ENCODE measurements around the gene BARX2.
"Not testable (repeated sequence)": the region's sequence is repeated elsewhere in the genome, so short reads cannot be mapped to it uniquely, and the experiment has no call there.

Gene BARX2

GRCh38 chr11:129375751-129376657 is at the start of gene BARX2:
Gene BARX2 (plus strand): TSS chr11:129375848. CDS start chr11:129376036, 188 bp downstream.
- peak within 1 kb of the TSS; percentile 82 to 95 for H3K27ac ChIP-seq (ENCODE audit: low read depth in 2 of 2, low read length in 2 of 2)

GRCh38 chr11:129326921-129327320 is 48.7 kb upstream of the BARX2 start:
- H3K36me3 ChIP-seq (ENCODE audit: control insufficient read depth in 2 of 2, insufficient read depth in 2 of 2, low read length in 2 of 2) = no peaks in the 10 kb centered on the region

More at GRCh38 chr11:129375751-129376657, at the start of gene BARX2:
- H3K4me1 ChIP-seq (ENCODE audit: control insufficient read depth in 2 of 2, insufficient read depth in 2 of 2, low read length in 2 of 2) = peaks cover 14 to 22% of the 10 kb centered on the region in 2 donors
- no peaks in the 10 kb centered on the region for H3K36me3 ChIP-seq (ENCODE audit: control insufficient read depth in 2 of 2, insufficient read depth in 2 of 2, low read length in 2 of 2)
- H3K4me3 ChIP-seq (ENCODE audit: low read length in 2 of 2) = peak within 1 kb of the TSS; percentile 76 to 80
- H3K27me3 ChIP-seq (ENCODE audit: control insufficient read depth in 2 of 2, insufficient read depth in 2 of 2, low read length in 2 of 2) = peaks cover 20 to 29% of the 10 kb centered on the region in 2 donors
- H3K9ac ChIP-seq (ENCODE audit: low read depth in 1 of 2, low read length in 2 of 2) = peak within 1 kb of the TSS; percentile 83 to 93
- H3K9me3 ChIP-seq (ENCODE audit: control insufficient read depth in 2 of 2, low read length in 2 of 2) = no peaks in the 10 kb centered on the region

GRCh38 chr11:129327708-129328107 is 47.9 kb upstream of the BARX2 start:
- not testable (repeated sequence) for H3K27ac ChIP-seq (ENCODE audit: low read depth in 2 of 2, low read length in 2 of 2); H3K36me3 ChIP-seq (ENCODE audit: control insufficient read depth in 2 of 2, insufficient read depth in 2 of 2, low read length in 2 of 2); H3K27me3 ChIP-seq (ENCODE audit: control insufficient read depth in 2 of 2, insufficient read depth in 2 of 2, low read length in 2 of 2); H3K9ac ChIP-seq (ENCODE audit: low read depth in 1 of 2, low read length in 2 of 2); H3K4me3 ChIP-seq (ENCODE audit: low read length in 2 of 2); H3K9me3 ChIP-seq (ENCODE audit: control insufficient read depth in 2 of 2, low read length in 2 of 2)
- peaks cover 12 to 19% of the 10 kb centered on the region in 2 donors for H3K4me1 ChIP-seq (ENCODE audit: control insufficient read depth in 2 of 2, insufficient read depth in 2 of 2, low read length in 2 of 2)

More at GRCh38 chr11:129326921-129327320, 48.7 kb upstream of the BARX2 start:
- H3K4me1 ChIP-seq (ENCODE audit: control insufficient read depth in 2 of 2, insufficient read depth in 2 of 2, low read length in 2 of 2) = peaks cover 12 to 19% of the 10 kb centered on the region in 2 donors
- H3K9ac ChIP-seq (ENCODE audit: low read depth in 1 of 2, low read length in 2 of 2) = no peak overlapping the region
- no peak overlapping the region for H3K27ac ChIP-seq (ENCODE audit: low read depth in 2 of 2, low read length in 2 of 2)
- no peak overlapping the region for H3K4me3 ChIP-seq (ENCODE audit: low read length in 2 of 2)
- peaks cover 0 to 2% of the 10 kb centered on the region in 2 donors for H3K27me3 ChIP-seq (ENCODE audit: control insufficient read depth in 2 of 2, insufficient read depth in 2 of 2, low read length in 2 of 2)
- no peaks in the 10 kb centered on the region for H3K9me3 ChIP-seq (ENCODE audit: control insufficient read depth in 2 of 2, low read length in 2 of 2)

GRCh38 chr11:129328756-129329155 is 46.9 kb upstream of the BARX2 start:
- H3K27me3 ChIP-seq (ENCODE audit: control insufficient read depth in 2 of 2, insufficient read depth in 2 of 2, low read length in 2 of 2) = no peaks in the 10 kb centered on the region
- H3K4me3 ChIP-seq (ENCODE audit: low read length in 2 of 2) = no peak overlapping the region
- no peaks in the 10 kb centered on the region for H3K9me3 ChIP-seq (ENCODE audit: control insufficient read depth in 2 of 2, low read length in 2 of 2)
- peaks cover 12 to 18% of the 10 kb centered on the region in 2 donors for H3K4me1 ChIP-seq (ENCODE audit: control insufficient read depth in 2 of 2, insufficient read depth in 2 of 2, low read length in 2 of 2)
- no peak overlapping the region for H3K27ac ChIP-seq (ENCODE audit: low read depth in 2 of 2, low read length in 2 of 2)
- H3K36me3 ChIP-seq (ENCODE audit: control insufficient read depth in 2 of 2, insufficient read depth in 2 of 2, low read length in 2 of 2) = no peaks in the 10 kb centered on the region
- no peak overlapping the region for H3K9ac ChIP-seq (ENCODE audit: low read depth in 1 of 2, low read length in 2 of 2)

GRCh38 chr11:129331217-129331616 is 44.4 kb upstream of the BARX2 start:
- H3K27ac ChIP-seq (ENCODE audit: low read depth in 2 of 2, low read length in 2 of 2) = no peak overlapping the region
- no peak overlapping the region for H3K9ac ChIP-seq (ENCODE audit: low read depth in 1 of 2, low read length in 2 of 2)
- peaks cover 2 to 5% of the 10 kb centered on the region in 2 donors for H3K4me1 ChIP-seq (ENCODE audit: control insufficient read depth in 2 of 2, insufficient read depth in 2 of 2, low read length in 2 of 2)
- H3K36me3 ChIP-seq (ENCODE audit: control insufficient read depth in 2 of 2, insufficient read depth in 2 of 2, low read length in 2 of 2) = no peaks in the 10 kb centered on the region
- no peak overlapping the region for H3K4me3 ChIP-seq (ENCODE audit: low read length in 2 of 2)
- no peaks in the 10 kb centered on the region for H3K27me3 ChIP-seq (ENCODE audit: control insufficient read depth in 2 of 2, insufficient read depth in 2 of 2, low read length in 2 of 2)
- H3K9me3 ChIP-seq (ENCODE audit: control insufficient read depth in 2 of 2, low read length in 2 of 2) = no peaks in the 10 kb centered on the region

- Histone ChIP-seq H3K9me3 (ENCODE audit: control insufficient read depth in 2 of 2, low read length in 2 of 2) (no peaks in the 10 kb centered on the region), H3K27ac (ENCODE audit: low read depth in 2 of 2, low read length in 2 of 2) (no peak overlapping the region), H3K27me3 (ENCODE audit: control insufficient read depth in 2 of 2, insufficient read depth in 2 of 2, low read length in 2 of 2) (no peaks in the 10 kb centered on the region), H3K4me1 (ENCODE audit: control insufficient read depth in 2 of 2, insufficient read depth in 2 of 2, low read length in 2 of 2) (peaks cover 2 to 5% of the 10 kb centered on the region in 2 donors), H3K4me3 (ENCODE audit: low read length in 2 of 2) (no peak overlapping the region), H3K36me3 (ENCODE audit: control insufficient read depth in 2 of 2, insufficient read depth in 2 of 2, low read length in 2 of 2) (no peaks in the 10 kb centered on the region), H3K9ac (ENCODE audit: low read depth in 1 of 2, low read length in 2 of 2) (no peak overlapping the region)
Observed at GRCh38 chr11:129331871-129332274, 43.8 kb upstream of the BARX2 start.

- H3K27ac ChIP-seq (ENCODE audit: low read depth in 2 of 2, low read length in 2 of 2) = no peak overlapping the region
- H3K4me3 ChIP-seq (ENCODE audit: low read length in 2 of 2) = no peak overlapping the region
- no peak overlapping the region for H3K9ac ChIP-seq (ENCODE audit: low read depth in 1 of 2, low read length in 2 of 2)
- H3K27me3 ChIP-seq (ENCODE audit: control insufficient read depth in 2 of 2, insufficient read depth in 2 of 2, low read length in 2 of 2) = no peaks in the 10 kb centered on the region
- no peaks in the 10 kb centered on the region for H3K9me3 ChIP-seq (ENCODE audit: control insufficient read depth in 2 of 2, low read length in 2 of 2)
- H3K4me1 ChIP-seq (ENCODE audit: control insufficient read depth in 2 of 2, insufficient read depth in 2 of 2, low read length in 2 of 2) = peaks cover 2 to 5% of the 10 kb centered on the region in 2 donors
- H3K36me3 ChIP-seq (ENCODE audit: control insufficient read depth in 2 of 2, insufficient read depth in 2 of 2, low read length in 2 of 2) = no peaks in the 10 kb centered on the region
Observed at GRCh38 chr11:129333873-129334272, 41.8 kb upstream of the BARX2 start.

GRCh38 chr11:129344301-129344940 is 31.2 kb upstream of the BARX2 start:
- not testable (repeated sequence) for H3K9ac ChIP-seq (ENCODE audit: low read depth in 1 of 2, low read length in 2 of 2); H3K27ac ChIP-seq (ENCODE audit: low read depth in 2 of 2, low read length in 2 of 2); H3K9me3 ChIP-seq (ENCODE audit: control insufficient read depth in 2 of 2, low read length in 2 of 2); H3K27me3 ChIP-seq (ENCODE audit: control insufficient read depth in 2 of 2, insufficient read depth in 2 of 2, low read length in 2 of 2); H3K4me1 ChIP-seq (ENCODE audit: control insufficient read depth in 2 of 2, insufficient read depth in 2 of 2, low read length in 2 of 2); H3K36me3 ChIP-seq (ENCODE audit: control insufficient read depth in 2 of 2, insufficient read depth in 2 of 2, low read length in 2 of 2)
- H3K4me3 ChIP-seq (ENCODE audit: low read length in 2 of 2) = peak overlapping the region in 1 of 2 donors; percentile 39

- Histone ChIP-seq H3K36me3 (ENCODE audit: control insufficient read depth in 2 of 2, insufficient read depth in 2 of 2, low read length in 2 of 2) (no peaks in the 10 kb centered on the region), H3K9me3 (ENCODE audit: control insufficient read depth in 2 of 2, low read length in 2 of 2) (no peaks in the 10 kb centered on the region), H3K4me3 (ENCODE audit: low read length in 2 of 2) (no peak overlapping the region), H3K27me3 (ENCODE audit: control insufficient read depth in 2 of 2, insufficient read depth in 2 of 2, low read length in 2 of 2) (peaks cover 2% of the 10 kb centered on the region in 2 donors), H3K4me1 (ENCODE audit: control insufficient read depth in 2 of 2, insufficient read depth in 2 of 2, low read length in 2 of 2) (no peaks in the 10 kb centered on the region), H3K27ac (ENCODE audit: low read depth in 2 of 2, low read length in 2 of 2) (no peak overlapping the region), H3K9ac (ENCODE audit: low read depth in 1 of 2, low read length in 2 of 2) (no peak overlapping the region)
Observed at GRCh38 chr11:129346916-129347315, 28.7 kb upstream of the BARX2 start.

- H3K9ac ChIP-seq (ENCODE audit: low read depth in 1 of 2, low read length in 2 of 2) = no peak overlapping the region
- H3K4me1 ChIP-seq (ENCODE audit: control insufficient read depth in 2 of 2, insufficient read depth in 2 of 2, low read length in 2 of 2) = no peaks in the 10 kb centered on the region
- no peaks in the 10 kb centered on the region for H3K36me3 ChIP-seq (ENCODE audit: control insufficient read depth in 2 of 2, insufficient read depth in 2 of 2, low read length in 2 of 2)
- H3K27ac ChIP-seq (ENCODE audit: low read depth in 2 of 2, low read length in 2 of 2) = no peak overlapping the region
- H3K4me3 ChIP-seq (ENCODE audit: low read length in 2 of 2) = no peak overlapping the region
- H3K9me3 ChIP-seq (ENCODE audit: control insufficient read depth in 2 of 2, low read length in 2 of 2) = no peaks in the 10 kb centered on the region
- H3K27me3 ChIP-seq (ENCODE audit: control insufficient read depth in 2 of 2, insufficient read depth in 2 of 2, low read length in 2 of 2) = peaks cover 2 to 6% of the 10 kb centered on the region in 2 donors
Observed at GRCh38 chr11:129348813-129349212, 26.8 kb upstream of the BARX2 start.
